ENCODE data around the gene RNF19B. TPM values are rescaled to one million over a fixed set of nuclear protein-coding genes. Genes with fewer than 3 reads are reported as not detected.
A peak's percentile ranks its signal among the peaks of the same experiment; 100 is the strongest.

Gene RNF19B
- total RNA-seq, 2 donors from 2014 or later = 11.5 to 31.6 TPM

DNA sequence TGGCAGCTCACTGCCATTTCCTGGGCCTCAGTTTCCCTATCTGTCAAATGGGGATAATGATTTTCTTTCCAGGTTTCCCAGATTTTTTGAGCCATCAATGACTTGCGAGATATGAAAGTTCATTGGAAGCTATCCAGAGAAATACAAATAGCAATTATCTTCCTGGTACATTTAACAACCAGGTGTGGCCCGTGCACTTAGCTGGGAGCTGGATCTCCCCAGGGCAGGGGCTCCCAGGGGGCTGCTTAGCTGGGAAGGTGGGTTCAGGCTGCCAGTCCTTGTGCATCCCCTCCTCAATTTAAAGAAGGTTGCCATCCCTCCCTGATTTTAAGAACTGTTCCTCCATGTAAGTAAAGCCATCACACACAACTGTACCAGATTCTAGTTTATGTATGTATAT, 59.8 kb downstream of the RNF19B start:
- ATAC-seq (no peak), DNase-seq (ENCODE audit: low spot score in 2 of 2) (no peak)
- Mint-ChIP-seq H3K9me3 (no peaks in the 10 kb centered on the region), H3K27ac (no peak overlapping the region), H3K36me3 (no peaks in the 10 kb centered on the region)

DNA sequence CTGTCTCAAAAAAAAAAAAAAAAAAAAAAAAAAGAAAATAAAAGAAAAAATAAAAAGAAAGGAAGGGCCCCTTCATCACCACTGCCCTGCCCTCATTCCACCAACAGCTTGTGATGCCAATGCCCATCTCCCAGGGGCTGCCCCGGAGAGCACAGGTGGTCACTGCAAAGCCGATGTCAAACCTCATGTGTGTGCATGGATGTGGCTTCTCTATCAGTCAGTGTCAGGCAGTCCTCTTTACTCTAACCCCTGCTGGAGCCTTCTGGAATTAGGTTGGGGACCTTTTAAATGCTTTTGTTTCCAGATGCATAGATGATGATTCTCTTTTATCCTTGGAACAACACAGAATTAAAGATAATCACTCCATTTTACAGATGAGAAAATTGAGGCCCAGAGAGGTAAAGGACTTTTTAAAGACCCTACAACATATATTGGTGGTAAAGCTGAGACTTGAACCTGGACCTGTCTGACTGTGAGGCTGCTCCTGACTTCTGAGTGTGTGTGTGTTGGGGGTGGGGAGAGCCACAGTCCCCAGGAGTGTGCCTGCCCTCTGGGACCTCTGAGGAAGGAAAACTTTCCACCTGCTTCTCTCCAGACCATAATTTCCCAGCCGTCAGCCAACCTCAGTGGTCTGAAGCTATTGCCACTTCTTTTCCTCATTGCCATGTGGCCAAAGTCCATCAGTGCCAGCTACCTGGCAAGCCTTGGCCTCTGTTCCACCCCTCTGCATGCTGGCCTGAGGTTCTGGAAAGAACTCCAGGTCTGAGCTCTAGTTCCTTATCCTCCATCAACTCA, 60.4 kb downstream of the RNF19B start:
- H3K27ac Mint-ChIP-seq = no peak overlapping the region
- ATAC-seq (no peak), DNase-seq (ENCODE audit: low spot score in 2 of 2) (no peak)
- H3K36me3 Mint-ChIP-seq = no peaks in the 10 kb centered on the region
- H3K9me3 Mint-ChIP-seq = no peaks in the 10 kb centered on the region

DNA sequence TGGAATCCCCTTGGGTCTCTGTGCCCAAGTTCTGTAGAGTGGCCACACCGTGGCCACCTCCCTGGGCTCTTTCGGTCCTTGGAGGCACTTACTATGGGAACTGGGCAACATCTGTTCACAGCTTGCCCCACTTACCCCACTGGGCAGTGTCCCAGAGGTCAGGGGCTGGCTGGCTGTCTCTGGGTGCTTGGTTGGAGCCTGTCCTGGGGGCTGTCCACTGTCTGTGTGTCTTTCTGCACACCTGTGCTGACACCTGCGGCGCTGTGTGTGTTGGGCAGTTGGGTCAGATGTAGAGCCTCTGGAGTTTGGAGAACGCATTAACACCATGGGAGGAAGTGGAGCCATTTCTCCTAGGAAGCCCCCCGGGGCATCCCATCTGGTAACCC, 62.1 kb downstream of the RNF19B start:
- ATAC-seq = no peak
- no peaks in the 10 kb centered on the region for H3K36me3 Mint-ChIP-seq
- H3K9me3 Mint-ChIP-seq = no peaks in the 10 kb centered on the region

GRCh38 chr1:32901823-32902534, 62.6 kb downstream of the RNF19B start:
- H3K27ac Mint-ChIP-seq = no peak overlapping the region
- H3K36me3 Mint-ChIP-seq = no peaks in the 10 kb centered on the region
- DNase-seq (ENCODE audit: low spot score in 2 of 2) = no peak
- no peaks in the 10 kb centered on the region for H3K9me3 Mint-ChIP-seq
- ATAC-seq = no peak

More for the DNA sequence above, 62.1 kb downstream of the RNF19B start:
- DNase-seq (ENCODE audit: low spot score in 2 of 2) = no peak
- no peak overlapping the region for H3K27ac Mint-ChIP-seq

GRCh38 chr1:32900956-32901822, 63.4 kb downstream of the RNF19B start, which contains the start of gene TMEM54:
TSS of gene TMEM54 (minus strand) at chr1:32901389. CDS start at chr1:32901238, 151 bp downstream.
- DNase-seq (ENCODE audit: low spot score in 2 of 2) = peak in 1 of 2 donors; percentile 32
- H3K36me3 Mint-ChIP-seq = no peaks in the 10 kb centered on the region
- H3K9me3 Mint-ChIP-seq = no peaks in the 10 kb centered on the region
- H3K27ac Mint-ChIP-seq = no peak within 1 kb of the TSS
- ATAC-seq = peak; percentile 58 to 65

- Mint-ChIP-seq H3K36me3 (no peaks in the 10 kb centered on the region), H3K9me3 (no peaks in the 10 kb centered on the region), H3K27ac (no peak overlapping the region)
- ATAC-seq (no peak), DNase-seq (ENCODE audit: low spot score in 2 of 2) (no peak)
Observed at GRCh38 chr1:32900371-32900955, 64.1 kb downstream of the RNF19B start.

DNA sequence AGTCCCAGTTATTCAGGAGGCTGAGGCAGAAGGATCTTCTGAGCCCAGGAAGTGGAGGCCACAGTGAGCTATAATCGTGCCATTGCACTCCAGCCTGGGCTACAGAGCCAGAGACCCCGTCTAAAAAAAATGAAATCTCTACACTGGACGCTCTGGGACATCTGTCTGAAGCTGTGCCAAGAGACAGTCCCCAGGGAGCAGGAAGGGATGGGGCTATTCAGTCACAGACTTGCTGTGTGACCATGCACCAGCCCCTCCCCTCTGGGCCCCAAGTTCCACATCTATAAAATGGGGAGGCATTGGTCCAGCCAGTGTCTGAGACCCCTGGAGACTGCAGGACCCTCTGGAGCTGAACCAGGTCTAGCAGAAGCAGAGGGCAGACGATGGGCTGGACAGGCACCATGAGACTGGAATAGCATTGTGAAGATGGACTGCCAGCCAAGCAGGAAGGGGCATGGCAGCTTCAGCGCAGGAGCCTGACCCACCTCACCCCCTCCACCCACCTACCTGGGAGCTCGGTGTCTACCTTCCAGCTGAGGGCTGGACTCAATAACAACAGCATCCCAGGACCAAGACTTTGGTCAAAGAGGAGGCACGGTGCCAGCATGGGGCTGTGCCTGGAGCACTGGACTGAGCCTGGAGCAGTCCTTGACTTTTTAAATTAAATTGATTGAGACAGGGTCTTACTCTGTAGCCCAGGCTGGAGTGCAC, 64.9 kb downstream of the RNF19B start:
- DNase-seq (ENCODE audit: low spot score in 2 of 2) = no peak
- H3K9me3 Mint-ChIP-seq = no peaks in the 10 kb centered on the region
- no peaks in the 10 kb centered on the region for H3K36me3 Mint-ChIP-seq
- no peak for ATAC-seq
- H3K27ac Mint-ChIP-seq = no peak overlapping the region

- ATAC-seq (no peak), DNase-seq (ENCODE audit: low spot score in 2 of 2) (no peak)
- H3K27ac Mint-ChIP-seq = no peak overlapping the region
- no peaks in the 10 kb centered on the region for H3K9me3 Mint-ChIP-seq
- no peaks in the 10 kb centered on the region for H3K36me3 Mint-ChIP-seq
Observed at GRCh38 chr1:32898958-32899357, 65.7 kb downstream of the RNF19B start.

DNA sequence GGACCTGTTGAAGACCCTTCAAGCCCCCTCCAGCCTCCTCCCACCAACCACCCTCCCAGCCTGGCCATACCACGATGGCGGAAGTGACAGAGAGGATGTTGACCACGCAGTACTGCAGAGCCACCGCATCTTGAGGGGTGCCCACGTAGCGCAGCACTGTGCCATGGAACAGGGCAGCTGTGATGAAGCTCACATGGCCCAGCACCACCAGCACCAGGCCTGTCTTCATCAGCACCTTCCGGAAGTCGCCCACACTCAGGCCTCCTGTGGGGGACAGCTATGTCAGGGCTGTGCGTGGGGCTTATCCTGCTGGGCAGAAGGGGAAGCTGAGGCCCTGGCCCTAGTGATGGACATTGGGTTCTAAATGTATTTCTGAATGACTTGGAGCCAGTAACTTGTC, 66.6 kb downstream of the RNF19B start:
- H3K9me3 Mint-ChIP-seq = no peaks in the 10 kb centered on the region
- H3K27ac Mint-ChIP-seq = no peak overlapping the region
- DNase-seq (ENCODE audit: low spot score in 2 of 2) = no peak
- no peak for ATAC-seq
- H3K36me3 Mint-ChIP-seq = no peaks in the 10 kb centered on the region

- ATAC-seq (no peak), DNase-seq (ENCODE audit: low spot score in 2 of 2) (no peak)
- Mint-ChIP-seq H3K27ac (no peak overlapping the region), H3K36me3 (no peaks in the 10 kb centered on the region), H3K9me3 (no peaks in the 10 kb centered on the region)
Observed at GRCh38 chr1:32897082-32898049, 67.2 kb downstream of the RNF19B start.

GRCh38 chr1:32896451-32896850, 68.2 kb downstream of the RNF19B start:
- H3K36me3 Mint-ChIP-seq = peaks cover 0 to 5% of the 10 kb centered on the region in 2 donors
- no peak for DNase-seq (ENCODE audit: low spot score in 2 of 2)
- no peaks in the 10 kb centered on the region for H3K9me3 Mint-ChIP-seq
- ATAC-seq = no peak
- H3K27ac Mint-ChIP-seq = peak overlapping the region in 1 of 2 donors; percentile 58

- peaks cover 0 to 5% of the 10 kb centered on the region in 2 donors for H3K36me3 Mint-ChIP-seq
- H3K9me3 Mint-ChIP-seq = no peaks in the 10 kb centered on the region
Observed at GRCh38 chr1:32895325-32896215, 69.0 kb downstream of the RNF19B start.

GRCh38 chr1:32894681-32895080, 69.9 kb downstream of the RNF19B start:
- DNase-seq (ENCODE audit: low spot score in 2 of 2) (no peak), ATAC-seq (no peak)
- Mint-ChIP-seq H3K36me3 (peaks cover 0 to 5% of the 10 kb centered on the region in 2 donors), H3K9me3 (no peaks in the 10 kb centered on the region), H3K27ac (no peak overlapping the region)

More at GRCh38 chr1:32895325-32896215, 69.0 kb downstream of the RNF19B start:
- ATAC-seq (no peak), DNase-seq (ENCODE audit: low spot score in 2 of 2) (no peak)
- no peak overlapping the region for H3K27ac Mint-ChIP-seq

GRCh38 chr1:32894019-32894600, 70.5 kb downstream of the RNF19B start:
- peaks cover 0 to 5% of the 10 kb centered on the region in 2 donors for H3K36me3 Mint-ChIP-seq
- no peak for DNase-seq (ENCODE audit: low spot score in 2 of 2)
- H3K27ac Mint-ChIP-seq = no peak overlapping the region

More at GRCh38 chr1:32894019-32894600, 70.5 kb downstream of the RNF19B start:
- no peaks in the 10 kb centered on the region for H3K9me3 Mint-ChIP-seq
- no peak for ATAC-seq

Measured in activated naive CD4-positive, alpha-beta T cell treated with anti-CD3 and anti-CD28 coated beads, Interleukin-2, amount 50 U/mL, for 72 hours (primary cell).